Gastroesophageal sphincter (tissue), 4 donors: Measurements from ENCODE around the gene SLC24A1. TPM values are rescaled to one million over a fixed set of nuclear protein-coding genes. Genes with fewer than 3 reads are reported as not detected.

ENCODE experiments used
- ATAC-seq: fragments of 150-250 bp; one replicate; pipeline ENCODE4 v1.9.1; 2016; ENCODE audit warnings: mild to moderate bottlenecking, moderate library complexity
- H3K27ac ChIP-seq, 4 donors: fragments of 200-600 bp; sonication (generic) in 3 of 4; 1 replicate in 3 of 4; 2 replicates in 1 of 4; pipeline ENCODE4 v1.5.1; 2016 to 2019
- H3K27me3 ChIP-seq: fragments of 200-600 bp; sonication (generic); one replicate; pipeline ENCODE4 v1.5.1; 2019
- H3K36me3 ChIP-seq, 2 donors: fragments of 200-600 bp; sonication (generic); one replicate each; pipeline ENCODE4 v1.5.1; 2019; ENCODE audit warnings: control low read depth in 1 of 2
- H3K4me1 ChIP-seq, 3 donors: fragments of 200-600 bp; sonication (generic); 1 replicate in 2 of 3; 2 replicates in 1 of 3; pipeline ENCODE4 v1.5.1; 2016 to 2019; ENCODE audit warnings: control low read depth in 2 of 3
- H3K4me3 ChIP-seq, 2 donors: fragments of 200-600 bp; sonication (generic); one replicate each; pipeline ENCODE4 v1.5.1; 2019; ENCODE audit warnings: mild to moderate bottlenecking in 1 of 2, moderate library complexity in 1 of 2
- H3K9me3 ChIP-seq, 3 donors: fragments of 200-600 bp; sonication (generic); one replicate each; pipeline ENCODE4 v1.5.1; 2017 to 2019; ENCODE audit warnings: control low read depth in 2 of 3
- EP300 ChIP-seq: sonication (generic); formaldehyde crosslinking; IDR thresholded peaks from one replicate; pipeline ENCODE4 v1.6.1; 2017; ENCODE audit warnings: antibody characterized with exemption, mild to moderate bottlenecking
- POLR2A ChIP-seq, 2 donors: fragments of 450-650 bp; IDR thresholded peaks; one replicate each; pipeline ENCODE4 v1.6.1; 2017; ENCODE audit warnings: antibody characterized with exemption in 2 of 2, mild to moderate bottlenecking in 2 of 2, moderate library complexity in 1 of 2
- POLR2AphosphoS5 ChIP-seq: sonication (generic); formaldehyde crosslinking; IDR thresholded peaks from one replicate; pipeline ENCODE4 v1.6.1; 2017; ENCODE audit warnings: antibody characterized with exemption
- WGBS, 2 donors: methylation state at CpG; one replicate each; pipeline ENCODE4 v1.1.5; 2018; ENCODE audit warnings: low coverage in 1 of 2; 5-methylcytosine and 5-hydroxymethylcytosine counted together
- total RNA-seq, 4 donors: library from RNA; depleted of rRNA; stranded (reverse); fragments of >200 nt; gene quantifications; one replicate each; pipeline ENCODE4 v1.1.0, GENCODE V29; 2016
- TF ChIP-seq, protein P1 (sequence below), 4 experiments: fragments of 200-600 bp in 2 of 4; fragments of 450-650 bp in 2 of 4; sonication (generic) in 1 of 4; IDR thresholded peaks; one replicate each; pipeline ENCODE4 v1.5.1; 2017 to 2019; ENCODE audit warnings: antibody characterized with exemption in 4 of 4, mild to moderate bottlenecking in 2 of 4, moderate library complexity in 2 of 4

The SLC24A1 gene
- total RNA-seq, 4 donors from 2014 or later = 2.7 to 4.6 (median 3.9) TPM

DNA sequence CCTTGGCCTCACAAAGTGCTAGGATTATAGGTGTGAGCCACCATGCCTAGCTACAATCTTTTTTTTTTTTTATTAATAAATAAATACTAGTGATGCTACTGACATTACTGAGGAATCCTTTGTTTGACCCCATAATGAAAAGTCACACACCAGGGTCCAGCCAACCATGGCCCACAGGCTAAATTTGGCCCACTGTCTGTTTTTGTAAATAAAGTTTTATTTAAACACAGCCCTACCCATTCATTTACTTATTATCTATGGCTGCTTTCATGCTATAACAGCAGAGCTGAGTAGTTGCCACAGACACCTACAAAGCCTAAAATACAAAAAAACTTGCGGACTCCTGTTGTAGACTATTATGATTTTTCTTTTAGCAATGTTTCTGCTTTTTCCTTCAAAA lies 18.2 kb upstream of the SLC24A1 start:
- WGBS, 2 donors = 100% methylated on average over 1 of the region's 1 CpG
- H3K4me3 ChIP-seq = no peak overlapping the region
- TF ChIP-seq POLR2A (IDR thresholded peaks at IDR 0.05) = no peak
- no peak for TF ChIP-seq EP300
- TF ChIP-seq, protein P1, sequence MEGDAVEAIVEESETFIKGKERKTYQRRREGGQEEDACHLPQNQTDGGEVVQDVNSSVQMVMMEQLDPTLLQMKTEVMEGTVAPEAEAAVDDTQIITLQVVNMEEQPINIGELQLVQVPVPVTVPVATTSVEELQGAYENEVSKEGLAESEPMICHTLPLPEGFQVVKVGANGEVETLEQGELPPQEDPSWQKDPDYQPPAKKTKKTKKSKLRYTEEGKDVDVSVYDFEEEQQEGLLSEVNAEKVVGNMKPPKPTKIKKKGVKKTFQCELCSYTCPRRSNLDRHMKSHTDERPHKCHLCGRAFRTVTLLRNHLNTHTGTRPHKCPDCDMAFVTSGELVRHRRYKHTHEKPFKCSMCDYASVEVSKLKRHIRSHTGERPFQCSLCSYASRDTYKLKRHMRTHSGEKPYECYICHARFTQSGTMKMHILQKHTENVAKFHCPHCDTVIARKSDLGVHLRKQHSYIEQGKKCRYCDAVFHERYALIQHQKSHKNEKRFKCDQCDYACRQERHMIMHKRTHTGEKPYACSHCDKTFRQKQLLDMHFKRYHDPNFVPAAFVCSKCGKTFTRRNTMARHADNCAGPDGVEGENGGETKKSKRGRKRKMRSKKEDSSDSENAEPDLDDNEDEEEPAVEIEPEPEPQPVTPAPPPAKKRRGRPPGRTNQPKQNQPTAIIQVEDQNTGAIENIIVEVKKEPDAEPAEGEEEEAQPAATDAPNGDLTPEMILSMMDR (IDR thresholded peaks at IDR 0.05) = no peak
- no peak for TF ChIP-seq POLR2AphosphoS5
- no peaks in the 10 kb centered on the region for H3K9me3 ChIP-seq
- H3K27ac ChIP-seq = no peak overlapping the region
- peaks cover 0 to 3% (median 0%) of the 10 kb centered on the region in 3 donors for H3K4me1 ChIP-seq
- peaks cover 0 to 64% of the 10 kb centered on the region in 2 donors for H3K36me3 ChIP-seq
- ATAC-seq = no peak
- H3K27me3 ChIP-seq = no peaks in the 10 kb centered on the region

DNA sequence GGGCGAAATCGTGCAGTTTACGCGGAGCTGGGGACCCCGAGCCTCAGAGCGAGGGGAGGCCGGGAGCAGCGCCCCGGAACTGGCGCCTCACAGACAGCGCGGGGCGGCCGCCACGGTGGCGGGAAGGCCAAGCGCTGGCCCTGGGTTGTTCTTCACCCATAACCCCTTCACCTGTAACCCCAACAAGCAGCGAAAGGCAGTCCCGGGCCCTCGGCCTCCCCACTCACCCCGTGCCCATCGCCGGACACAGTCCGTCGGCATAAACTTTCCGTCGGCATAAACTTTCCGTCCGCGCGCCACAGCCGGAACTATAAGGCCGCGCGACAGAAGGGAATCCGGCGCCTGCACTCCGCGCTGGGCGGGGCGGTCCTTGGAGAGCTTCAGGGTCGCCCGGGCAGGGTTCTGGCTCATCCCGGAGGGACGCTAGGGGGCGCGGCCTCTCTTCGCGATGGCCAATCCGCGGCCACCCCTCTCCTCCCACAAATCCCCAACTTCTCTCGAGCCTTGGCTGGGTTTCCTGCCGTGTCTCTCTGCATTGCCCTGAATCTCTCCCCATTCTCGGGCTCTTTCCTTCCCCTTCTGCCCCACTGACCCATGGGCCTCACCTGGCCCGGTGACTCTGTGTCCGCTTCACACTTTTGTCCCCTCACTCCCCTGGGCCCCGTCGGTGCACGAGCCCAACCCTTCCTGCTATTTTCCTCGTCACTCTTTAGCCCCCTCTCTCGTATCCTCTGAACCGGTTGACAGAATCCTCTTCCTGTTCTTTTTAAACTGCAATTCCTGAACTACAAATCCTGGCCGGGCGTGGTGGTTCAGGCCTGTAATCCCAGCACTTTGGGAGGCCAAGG lies 10.6 kb upstream of the SLC24A1 start, which contains the start of gene INTS14:
INTS14 (minus strand) TSS at position 261 of the 848 bp plus-strand sequence. CDS start 3,751 bp downstream, outside the sequence.
- TF ChIP-seq EP300 (no peak), POLR2A (IDR thresholded peaks at IDR 0.05) (peak; percentile 68 to 79), POLR2AphosphoS5 (peak; percentile 89)
- TF ChIP-seq, protein P1 (IDR thresholded peaks at IDR 0.05) = peak; percentile 15 to 84 (median 47)
- Histone ChIP-seq H3K4me3 (peak within 1 kb of the TSS; percentile 69 to 74), H3K4me1 (peaks cover 6 to 37% (median 18%) of the 10 kb centered on the region in 3 donors), H3K27me3 (no peaks in the 10 kb centered on the region), H3K27ac (peak within 1 kb of the TSS; percentile 83 to 96 (median 92)), H3K36me3 (no peaks in the 10 kb centered on the region), H3K9me3 (no peaks in the 10 kb centered on the region)
- ATAC-seq = peak; percentile 99
- WGBS, 2 donors = 2 to 20% methylated on average over 1 to 10 of the region's 64 CpGs

DNA sequence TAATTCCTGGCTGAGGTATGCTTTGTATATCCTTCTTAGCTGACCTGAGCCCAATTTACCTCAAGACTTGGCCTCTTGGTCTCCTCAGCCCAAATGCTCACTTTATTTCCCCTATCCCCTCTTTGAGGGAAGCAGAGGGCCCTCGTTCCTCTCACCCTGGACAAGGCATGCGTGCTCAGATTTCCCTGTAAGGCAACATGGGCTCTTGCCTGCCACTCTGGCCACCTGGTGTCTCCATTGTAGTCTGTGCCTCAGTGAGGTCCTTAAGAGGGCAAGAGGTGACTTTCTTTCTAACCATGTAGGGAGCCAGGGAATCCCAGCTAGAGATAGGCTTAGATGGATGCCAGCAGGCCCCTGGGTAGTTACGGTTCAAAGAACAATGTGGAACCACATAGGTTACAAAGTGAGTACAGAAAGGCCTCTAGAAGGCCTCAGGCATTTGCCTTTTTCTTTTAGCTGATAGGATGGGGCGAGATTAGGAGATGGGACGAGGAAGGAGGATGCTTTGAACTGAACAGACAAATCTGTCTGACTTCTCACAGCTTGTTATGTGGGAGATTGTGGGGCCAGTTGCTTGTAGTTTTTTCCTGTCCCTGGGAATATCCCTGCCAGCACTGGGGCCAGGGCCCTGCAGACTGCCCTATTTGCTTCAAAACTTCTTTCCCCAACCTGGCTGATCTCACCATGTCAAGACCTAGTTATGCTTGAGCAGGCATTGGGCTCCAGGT lies 9.7 kb upstream of the SLC24A1 start:
- ATAC-seq = no peak
- no peaks in the 10 kb centered on the region for H3K9me3 ChIP-seq
- WGBS, 2 donors = 55 to 83% methylated on average over 2 to 5 of the region's 5 CpGs
- peaks cover 6 to 37% (median 18%) of the 10 kb centered on the region in 3 donors for H3K4me1 ChIP-seq
- peak overlapping the region; percentile 69 to 74 for H3K4me3 ChIP-seq
- H3K27ac ChIP-seq = peak overlapping the region; percentile 83 to 96 (median 92)
- no peaks in the 10 kb centered on the region for H3K36me3 ChIP-seq
- TF ChIP-seq POLR2A (IDR thresholded peaks at IDR 0.05) (no peak), EP300 (no peak), POLR2AphosphoS5 (no peak)
- TF ChIP-seq, protein P1 (IDR thresholded peaks at IDR 0.05) = no peak
- H3K27me3 ChIP-seq = no peaks in the 10 kb centered on the region

DNA sequence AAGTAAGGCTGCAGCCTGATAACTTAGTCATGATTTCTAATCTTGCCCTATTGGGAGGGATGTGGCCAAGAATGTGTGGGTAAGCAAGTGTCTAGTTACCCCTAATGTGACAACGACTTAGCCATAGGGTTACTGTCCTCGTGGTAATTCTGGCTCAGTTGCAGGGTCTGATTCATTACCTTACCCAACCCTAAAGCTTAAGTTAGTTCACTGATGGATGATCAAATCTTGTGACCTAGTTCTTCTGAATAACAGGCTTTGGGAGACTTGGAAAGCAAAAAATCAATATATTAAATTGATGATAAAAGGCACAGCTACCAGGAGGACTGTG lies 9.2 kb upstream of the SLC24A1 start:
- Histone ChIP-seq H3K27me3 (no peaks in the 10 kb centered on the region), H3K9me3 (no peaks in the 10 kb centered on the region), H3K4me3 (no peak overlapping the region), H3K4me1 (peaks cover 6 to 37% (median 18%) of the 10 kb centered on the region in 3 donors), H3K36me3 (no peaks in the 10 kb centered on the region), H3K27ac (peak overlapping the region in 3 of 4 donors; percentile 92 to 96 (median 93))
- ATAC-seq = no peak
- 50 to 84% methylated on average over 2 of the region's 2 CpGs for WGBS, 2 donors
- no peak for TF ChIP-seq POLR2AphosphoS5
- TF ChIP-seq, protein P1 (IDR thresholded peaks at IDR 0.05) = no peak
- TF ChIP-seq POLR2A (IDR thresholded peaks at IDR 0.05) = no peak
- TF ChIP-seq EP300 = no peak
